Keratinocyte (primary cell): ENCODE results near the gene ZNG1A.
"Not testable (repeated sequence)": the region's sequence is repeated elsewhere in the genome, so short reads cannot be mapped to it uniquely, and the experiment has no call there.

ENCODE experiments used
- CTCF ChIP-seq, 3 experiments: IDR thresholded peaks in 1 of 3; conservative IDR thresholded peaks in 1 of 3; optimal IDR thresholded peaks in 1 of 3; 2 replicates in 2 of 3; 3 replicates in 1 of 3; pipeline versions ENCODE3 to v1.5.1; 2011; ENCODE audit warnings: low read length in 3 of 3, mild to moderate bottlenecking in 3 of 3, moderate library complexity in 2 of 3, control low read depth in 1 of 3, inconsistent platforms in 1 of 3; ENCODE audit not compliant: insufficient read depth in 2 of 3; ENCODE audit errors: extremely low read depth in 1 of 3
- EZH2 ChIP-seq: IDR thresholded peaks from one replicate; pipeline ENCODE4 v1.6.1; 2012; ENCODE audit warnings: inconsistent platforms, mild to moderate bottlenecking, low read length, moderate library complexity

- not testable (repeated sequence) for TF ChIP-seq CTCF (optimal IDR thresholded peaks at IDR 0.05 in 1 of 3, IDR thresholded peaks at IDR 0.05 in 1 of 3, conservative IDR thresholded peaks at IDR 0.05 in 1 of 3; ENCODE audit: extremely low read depth in 1 of 3, insufficient read depth in 2 of 3, low read length in 3 of 3); EZH2
Observed at GRCh38 chr9:213901-214300, 35.0 kb upstream of the ZNG1A start.
